NCI-H345 (cell line): Measurements from ENCODE around the gene RNLS.

ENCODE experiments used
- DNase-seq: peaks from one replicate; lab custom pipeline; 2025; lab: John Stamatoyannopoulos, UW

Gene RNLS

GRCh38 chr10:88260329-88261051, 322.6 kb downstream of the RNLS start:
- no peak for DNase-seq

GRCh38 chr10:88259381-88259780, 323.7 kb downstream of the RNLS start:
- DNase-seq: no peak

GRCh38 chr10:88256886-88257285, 326.2 kb downstream of the RNLS start:
- no peak for DNase-seq

- no peak for DNase-seq
Measured at GRCh38 chr10:88256013-88256680, 327.0 kb downstream of the RNLS start.

DNA sequence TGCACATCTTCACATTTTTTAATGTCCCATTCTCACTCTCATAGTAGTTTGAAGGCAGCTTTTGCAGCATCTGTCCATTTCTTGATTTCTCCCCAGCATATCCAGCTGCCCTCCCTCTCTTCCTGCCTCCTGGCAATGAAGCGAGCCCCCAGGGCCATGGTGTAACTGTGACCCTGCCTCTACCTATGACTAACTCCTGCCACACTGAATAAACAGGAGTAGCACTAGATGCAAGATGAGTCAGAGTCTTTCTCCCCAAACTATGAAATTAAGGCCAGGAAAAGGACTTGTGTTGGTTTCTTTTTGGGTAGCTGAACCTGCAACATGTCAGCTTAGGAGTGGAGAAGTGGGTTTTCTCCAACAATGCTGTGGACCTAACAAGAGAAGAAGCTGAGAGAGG, 329.0 kb downstream of the RNLS start:
- DNase-seq: no peak

- DNase-seq: no peak
Measured at GRCh38 chr10:88253622-88254021, 329.5 kb downstream of the RNLS start.

DNA sequence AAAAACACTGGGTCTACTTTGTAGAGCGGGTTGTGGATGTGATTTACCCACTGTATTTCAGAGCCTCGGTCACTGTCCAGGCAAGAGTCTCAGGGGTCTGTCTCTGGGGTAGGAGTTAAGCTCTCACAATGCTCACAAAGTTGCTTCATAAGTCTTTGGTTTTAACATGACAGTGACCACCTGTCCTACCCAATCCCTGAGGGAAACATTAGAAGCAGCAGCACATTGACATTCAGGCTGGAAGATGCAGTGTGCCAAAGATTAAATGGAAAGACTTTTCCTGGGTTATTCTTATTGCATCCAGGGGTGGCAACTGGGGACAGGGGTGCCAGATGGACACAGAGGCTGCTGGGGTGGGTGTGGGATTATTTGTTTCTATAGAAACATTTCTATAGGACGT, 330.0 kb downstream of the RNLS start:
- no peak for DNase-seq

DNA sequence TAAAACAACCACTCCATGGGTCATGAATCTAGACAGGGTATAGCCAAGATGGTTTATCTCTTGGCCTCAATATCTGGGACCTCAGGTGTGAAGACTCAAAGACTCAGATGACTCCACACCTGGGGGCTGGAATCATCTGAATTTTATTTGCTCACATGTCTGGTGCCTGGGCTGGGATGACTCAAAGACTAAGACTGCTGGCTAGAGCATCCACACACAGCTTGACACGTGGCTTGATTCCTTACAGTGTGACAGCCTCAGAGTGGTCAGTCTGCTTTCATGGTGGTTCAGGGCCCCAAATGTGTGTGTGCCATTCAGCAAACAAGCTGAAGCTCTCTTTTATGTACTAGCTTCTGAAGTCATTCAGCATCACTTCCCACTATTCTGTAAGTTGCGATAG, 333.7 kb downstream of the RNLS start:
- no peak for DNase-seq

DNA sequence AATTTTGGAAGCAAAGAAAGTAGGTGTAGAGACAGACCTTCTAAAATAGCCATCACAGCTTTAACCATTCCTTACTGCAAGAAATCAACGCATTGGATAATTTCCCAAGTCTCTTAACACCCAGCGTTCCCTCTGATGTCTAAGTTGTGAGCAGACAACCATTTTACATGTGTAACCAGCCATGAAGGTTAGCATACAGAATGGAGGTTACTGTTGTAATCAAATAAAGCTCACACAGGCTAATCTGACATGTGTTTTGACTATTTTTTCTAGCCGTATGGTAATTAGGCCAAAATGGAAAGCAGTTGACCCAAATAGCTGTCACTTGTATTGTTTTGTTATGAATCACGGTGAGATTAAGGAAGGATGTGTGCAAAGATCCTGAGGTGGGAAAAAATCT, 336.4 kb downstream of the RNLS start:
- no peak for DNase-seq

- no peak for DNase-seq
Measured at GRCh38 chr10:88245974-88246511, 337.1 kb downstream of the RNLS start.

GRCh38 chr10:88244781-88245625, 338.1 kb downstream of the RNLS start:
- no peak for DNase-seq

DNA sequence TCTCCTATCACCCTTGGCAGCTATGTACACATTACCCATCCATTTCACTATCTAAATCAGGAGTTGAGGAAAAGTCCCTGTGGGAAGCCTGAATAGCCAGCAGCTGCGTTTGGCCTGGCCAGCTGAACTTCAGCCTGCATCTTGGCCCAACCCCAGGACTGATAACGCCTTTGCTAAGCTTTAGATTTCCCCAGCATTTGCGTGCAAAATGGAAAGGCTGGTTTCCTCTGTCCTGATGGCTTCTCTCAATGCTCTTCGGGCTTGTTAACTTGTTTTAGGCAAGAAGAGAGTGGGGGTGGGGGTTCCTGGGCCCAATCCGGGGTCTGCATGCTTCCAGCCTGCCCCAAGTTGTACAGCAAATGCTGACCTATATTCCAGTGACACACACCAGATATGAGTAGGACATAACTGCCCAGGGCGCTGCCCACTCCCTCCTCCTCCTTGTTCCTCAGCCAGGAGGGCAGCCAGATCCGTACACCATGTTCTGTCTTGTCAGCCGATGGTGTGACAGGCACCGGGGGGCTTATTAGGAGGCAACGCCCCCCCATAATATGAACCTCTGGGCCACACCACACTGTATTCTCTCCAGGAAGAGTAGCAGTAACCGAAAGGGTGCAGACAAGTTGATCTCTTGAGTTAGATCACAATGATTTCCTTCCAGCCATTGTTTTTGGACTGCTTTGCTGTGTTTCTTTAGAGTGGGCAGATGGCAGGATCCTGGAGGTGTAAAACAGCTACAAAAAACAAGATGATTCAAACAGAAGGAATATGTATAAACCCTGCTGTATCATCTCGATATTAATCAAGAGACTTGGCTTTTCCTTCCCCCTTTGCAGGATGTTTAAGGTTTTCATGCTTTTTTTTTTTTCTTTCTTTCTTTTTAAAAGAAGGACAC, 339.0 kb downstream of the RNLS start:
- DNase-seq: no peak

DNA sequence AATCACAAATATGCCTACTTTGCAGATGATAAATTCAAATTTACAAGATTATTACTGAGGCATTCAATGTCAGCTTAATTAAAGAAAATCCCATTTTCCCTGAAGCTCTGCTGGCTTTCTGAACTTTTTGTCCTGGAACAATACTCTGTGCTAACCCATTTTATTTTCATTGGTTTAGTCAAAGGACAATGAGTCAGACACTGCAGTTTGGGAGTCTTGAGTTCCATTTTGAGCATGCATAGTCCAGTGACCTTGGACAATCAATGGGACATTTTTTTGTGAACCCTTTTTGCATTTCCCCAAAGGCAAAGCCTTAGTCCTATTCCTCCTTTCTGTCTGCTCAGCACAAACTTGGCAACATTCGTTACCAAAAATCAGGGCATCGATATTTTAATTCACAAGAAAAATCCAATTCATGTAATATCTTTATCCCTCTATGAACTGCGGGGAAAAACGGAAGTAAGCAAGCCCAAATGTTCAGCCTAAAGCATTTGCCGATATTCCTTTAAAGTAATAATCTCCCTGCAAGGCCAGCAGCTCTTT, 339.8 kb downstream of the RNLS start:
- no peak for DNase-seq

GRCh38 chr10:88241501-88241900, 341.6 kb downstream of the RNLS start:
- no peak for DNase-seq

GRCh38 chr10:88239212-88239611, 343.9 kb downstream of the RNLS start:
- DNase-seq: no peak

GRCh38 chr10:88238615-88238914, 344.6 kb downstream of the RNLS start:
- DNase-seq: no peak

GRCh38 chr10:88237896-88238614, 345.1 kb downstream of the RNLS start:
- no peak for DNase-seq

DNA sequence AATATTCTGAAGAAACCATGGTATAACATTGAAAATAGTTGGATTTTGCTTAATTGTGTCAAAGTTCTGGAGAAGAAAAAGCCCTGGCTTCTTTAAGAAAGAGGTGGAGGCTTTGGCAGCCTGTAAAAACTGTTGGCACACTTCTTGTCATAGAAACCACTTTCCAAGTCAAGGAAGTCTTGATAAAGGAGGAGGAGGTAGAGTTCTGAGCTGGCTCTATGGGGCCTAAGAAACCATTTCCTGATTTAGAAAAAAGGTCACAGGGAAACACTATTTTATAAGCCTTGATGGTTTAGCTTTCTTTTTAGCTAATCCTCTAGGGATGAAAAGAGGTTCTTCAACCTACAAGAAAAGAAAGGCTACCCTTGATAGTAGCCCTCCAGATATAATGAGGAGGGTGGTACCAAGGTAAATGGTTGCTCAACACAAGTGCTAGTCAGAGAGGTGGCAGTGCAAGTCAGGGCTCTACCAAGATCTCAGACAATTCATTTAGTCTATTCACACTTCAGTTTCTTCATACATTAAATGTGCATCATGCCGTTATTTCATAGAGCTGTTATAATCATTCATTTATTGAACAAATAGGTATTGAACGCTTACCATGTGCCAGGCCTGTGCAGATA, 346.9 kb downstream of the RNLS start:
- no peak for DNase-seq

DNA sequence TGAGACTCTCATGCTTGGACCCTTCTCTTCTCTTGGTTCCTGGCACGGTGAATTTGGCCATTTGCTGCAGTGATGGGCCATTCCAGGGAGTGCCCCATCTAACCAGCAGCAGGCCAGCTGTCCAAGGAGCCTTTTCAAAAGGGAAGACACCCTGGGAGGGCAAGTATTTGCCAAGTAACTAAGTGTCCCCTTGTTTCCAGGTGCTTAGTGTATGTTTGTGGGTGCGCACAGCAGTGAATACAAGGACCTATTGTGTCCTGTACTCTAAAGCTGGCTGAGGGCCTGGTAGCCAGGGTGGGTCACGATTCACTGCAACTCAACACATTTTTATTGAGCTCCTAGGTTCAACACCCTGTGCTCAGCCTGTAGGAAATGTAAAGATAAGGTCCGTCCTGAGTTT, 348.8 kb downstream of the RNLS start:
- DNase-seq: peak; percentile 74

DNA sequence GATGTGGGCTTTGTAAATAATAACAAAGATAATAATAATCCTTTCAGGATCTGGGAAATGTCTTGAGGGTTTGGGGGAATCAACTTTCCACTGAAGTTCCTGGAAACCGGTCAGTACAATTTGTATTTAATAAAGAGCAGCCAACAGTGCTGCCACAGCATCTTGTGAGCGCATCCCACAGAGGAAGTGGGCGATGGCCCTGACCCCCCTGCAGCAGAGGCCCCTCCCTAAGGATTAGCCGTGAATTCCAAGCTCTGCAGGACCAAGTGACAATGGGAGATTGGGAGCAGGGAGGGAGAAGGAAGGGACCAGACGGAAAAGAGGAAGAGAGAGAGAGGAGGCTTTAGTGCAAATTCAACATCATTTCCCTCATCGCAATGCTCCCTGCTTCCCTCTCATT, 349.2 kb downstream of the RNLS start:
- no peak for DNase-seq
